Mesodermal cell (in vitro differentiated cells): ENCODE results near the gene KRT40.

Experiments
- H3K27ac ChIP-seq: 2 replicates; pipeline ENCODE4 v1.7.0; 2013; ENCODE audit warnings: mild to moderate bottlenecking, low read depth, low read length, moderate library complexity; ENCODE audit not compliant: severe bottlenecking
- H3K36me3 ChIP-seq: 2 replicates; pipeline ENCODE4 v1.7.1; 2013; ENCODE audit warnings: mild to moderate bottlenecking, low read length, moderate library complexity; ENCODE audit not compliant: control insufficient read depth, insufficient read depth
- H3K4me1 ChIP-seq: one replicate; pipeline ENCODE4 v1.7.1; 2013; ENCODE audit warnings: mild to moderate bottlenecking, low read length; ENCODE audit not compliant: insufficient read depth, control insufficient read depth, poor library complexity, severe bottlenecking
- H3K4me3 ChIP-seq: 2 replicates; pipeline ENCODE4 v1.7.0; 2013; ENCODE audit warnings: low read length, control low read depth, mild to moderate bottlenecking; ENCODE audit not compliant: insufficient read depth, poor library complexity, severe bottlenecking; ENCODE audit errors: extremely low read depth
- H3K9me3 ChIP-seq: 2 replicates; pipeline ENCODE4 v1.7.1; 2013; ENCODE audit warnings: mild to moderate bottlenecking, low read length, moderate library complexity; ENCODE audit not compliant: control insufficient read depth
- whole genome bisulfite sequencing, 2 experiments: methylation state at CpG; one replicate each; pipeline ENCODE4 v1.1.5; 2013; ENCODE audit warnings: missing lambda C conversion rate in 2 of 2; ENCODE audit not compliant: insufficient coverage in 2 of 2; 5-methylcytosine and 5-hydroxymethylcytosine counted together

The KRT40 gene

DNA sequence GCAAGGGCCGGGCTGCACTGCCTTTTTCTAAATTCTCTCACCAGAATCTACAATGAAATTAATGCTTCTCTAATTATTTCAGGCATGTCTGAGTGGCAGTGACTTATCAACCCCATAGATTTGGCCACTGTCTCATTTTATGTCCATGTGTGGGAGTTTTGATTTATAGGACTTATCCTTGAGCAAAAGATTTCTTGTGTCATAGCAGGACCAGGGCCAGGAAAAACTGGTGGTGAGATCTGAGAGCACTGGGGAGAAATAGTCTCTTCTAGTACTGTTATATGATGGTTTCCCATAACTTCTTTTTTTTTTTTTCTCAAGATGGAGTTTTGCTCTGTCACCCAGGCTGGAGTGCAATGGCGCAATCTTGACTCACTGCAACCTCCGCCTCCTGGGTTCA, 45.1 kb downstream of the KRT40 start:
- WGBS, 2 experiments = 100% methylated on average over 1 of the region's 3 CpGs; no CpG with 5 or more reads in 1 of the 2 experiments
- Histone ChIP-seq H3K9me3 (no peaks in the 10 kb centered on the region), H3K36me3 (no peaks in the 10 kb centered on the region), H3K4me3 (no peak overlapping the region), H3K4me1 (peaks cover 4% of the 10 kb centered on the region), H3K27ac (no peak overlapping the region)

DNA sequence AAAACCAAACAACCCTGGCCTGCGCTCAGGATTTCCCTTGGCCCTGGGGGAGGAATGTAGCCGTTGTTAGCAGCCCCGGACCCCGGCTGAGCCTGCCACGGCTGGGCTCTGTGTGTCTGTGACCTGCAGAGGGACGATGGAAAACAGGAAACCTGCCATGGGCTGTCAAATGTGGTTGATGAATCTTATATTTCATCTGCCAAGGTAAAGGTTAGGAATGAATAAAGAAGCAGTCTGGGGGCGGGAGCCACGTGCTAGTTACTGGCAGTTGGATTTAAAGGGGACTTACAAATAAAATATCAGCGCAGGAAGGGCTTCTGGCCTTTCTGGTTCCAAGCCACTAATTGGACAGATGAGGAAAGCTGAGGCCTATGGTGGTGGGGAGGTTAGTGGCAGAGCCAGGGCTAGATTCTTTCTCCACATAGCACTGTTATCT, 46.7 kb downstream of the KRT40 start, which contains the start of gene KRT23:
Gene KRT23 (minus strand): TSS at position 263 of the 436 bp plus-strand sequence. CDS start 1,043 bp downstream, outside the sequence.
- H3K9me3 ChIP-seq = no peaks in the 10 kb centered on the region
- H3K36me3 ChIP-seq = no peaks in the 10 kb centered on the region
- no peak within 1 kb of the TSS for H3K27ac ChIP-seq
- no peak within 1 kb of the TSS for H3K4me3 ChIP-seq
- peaks cover 4% of the 10 kb centered on the region for H3K4me1 ChIP-seq
- WGBS, 2 experiments = 49 to 59% methylated on average over 5 to 6 of the region's 9 CpGs

DNA sequence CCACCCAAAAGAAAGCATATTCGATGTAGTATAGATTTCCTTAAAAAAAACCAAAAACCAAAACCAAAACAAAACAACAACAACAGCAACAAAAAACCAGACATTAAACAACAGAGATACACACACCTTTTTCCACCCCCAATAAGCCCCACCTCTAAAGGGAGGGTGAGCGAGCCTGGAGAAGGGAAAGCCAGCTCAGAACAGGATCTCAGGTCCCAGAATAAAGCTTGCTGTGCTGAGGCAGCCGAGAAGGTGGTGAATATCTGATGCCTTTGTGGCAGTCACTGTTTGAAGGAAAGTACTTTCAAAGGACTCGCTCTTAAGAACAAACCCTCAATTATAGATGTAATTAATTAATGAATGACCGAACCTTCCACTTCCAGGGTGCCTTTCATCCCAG, 47.1 kb downstream of the KRT40 start:
- 80% methylated on average over 1 of the region's 5 CpGs; no CpG with 5 or more reads in 1 of the 2 experiments for WGBS, 2 experiments
- no peak overlapping the region for H3K27ac ChIP-seq
- peaks cover 4% of the 10 kb centered on the region for H3K4me1 ChIP-seq

DNA sequence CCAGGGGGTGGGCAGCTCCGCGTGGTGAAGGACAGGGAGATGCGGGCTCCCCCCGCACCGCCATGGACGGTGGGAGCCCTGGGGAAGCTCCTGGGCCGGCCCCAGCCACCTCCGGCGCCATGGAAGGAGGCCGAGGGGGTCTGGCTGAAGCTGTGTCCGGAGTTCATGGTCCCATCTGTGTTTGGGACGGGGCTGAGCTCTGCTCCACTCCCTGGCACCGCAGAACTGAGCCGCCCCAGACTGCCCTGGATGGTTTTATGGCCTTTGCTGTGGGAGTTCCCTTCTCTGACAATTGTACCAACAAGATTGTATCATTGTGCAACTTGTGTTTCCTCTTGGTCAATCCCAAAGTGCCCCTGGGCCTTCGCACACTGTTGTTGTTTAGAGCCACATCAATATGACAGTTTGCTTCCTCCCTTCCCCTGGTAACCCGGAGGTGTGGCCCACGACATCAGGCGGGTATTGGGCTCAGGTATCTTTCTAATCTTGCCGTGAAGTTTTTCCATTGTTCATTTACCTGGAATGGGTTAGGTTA, 47.6 kb downstream of the KRT40 start:
- no peak overlapping the region for H3K4me3 ChIP-seq
- no peak overlapping the region for H3K27ac ChIP-seq
- H3K4me1 ChIP-seq = peaks cover 4% of the 10 kb centered on the region
- 92% methylated on average over 16 to 17 of the region's 19 CpGs for WGBS, 2 experiments
- H3K36me3 ChIP-seq = no peaks in the 10 kb centered on the region
- no peaks in the 10 kb centered on the region for H3K9me3 ChIP-seq

More for the DNA sequence above, 47.1 kb downstream of the KRT40 start:
- no peaks in the 10 kb centered on the region for H3K9me3 ChIP-seq
- no peak overlapping the region for H3K4me3 ChIP-seq
- no peaks in the 10 kb centered on the region for H3K36me3 ChIP-seq

DNA sequence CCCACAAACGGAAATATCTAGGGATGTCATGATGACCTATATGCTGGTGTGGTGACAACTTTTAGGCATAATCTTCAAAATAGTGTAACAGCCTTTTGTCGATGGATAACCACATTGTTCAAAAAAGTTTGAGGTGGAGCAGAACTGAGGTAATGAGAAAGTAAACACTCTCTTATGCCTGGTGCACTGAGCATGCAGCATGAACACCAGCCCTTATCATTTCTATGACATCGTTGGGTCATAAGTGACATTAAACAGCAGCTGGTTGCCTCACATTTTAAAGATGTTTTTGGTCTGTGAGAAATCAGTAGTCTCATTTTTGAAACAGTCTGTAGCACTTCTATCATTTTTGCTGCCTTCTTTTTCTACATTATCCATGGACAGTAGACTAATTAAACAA, 48.5 kb downstream of the KRT40 start:
- no peak overlapping the region for H3K27ac ChIP-seq
- H3K4me3 ChIP-seq = no peak overlapping the region
- no peaks in the 10 kb centered on the region for H3K9me3 ChIP-seq
- WGBS, 2 experiments = 100% methylated on average over 1 to 3 of the region's 3 CpGs
- H3K36me3 ChIP-seq = no peaks in the 10 kb centered on the region
- peaks cover 4% of the 10 kb centered on the region for H3K4me1 ChIP-seq

DNA sequence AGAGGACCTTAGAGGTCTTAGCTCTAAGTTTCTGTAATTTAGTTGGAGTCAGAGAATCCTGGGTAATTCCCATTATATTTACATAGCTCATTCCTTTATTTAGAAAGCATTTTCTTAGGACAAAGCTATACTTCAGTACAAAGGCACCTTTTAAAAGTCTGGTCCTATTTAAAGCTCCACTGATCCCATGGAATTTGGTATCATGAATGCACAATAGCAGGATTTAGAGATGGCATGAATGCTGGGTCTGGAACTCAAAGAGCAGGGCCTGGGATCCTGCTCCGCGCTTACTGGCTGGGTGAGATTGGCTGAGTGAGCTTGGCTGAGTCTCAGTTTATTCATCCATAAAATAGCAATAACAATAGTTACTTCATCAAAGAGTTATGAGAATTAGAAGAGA, 51.5 kb downstream of the KRT40 start:
- no peak overlapping the region for H3K27ac ChIP-seq
- WGBS, 2 experiments = no CpG with 5 or more reads among the region's 2 CpGs
- no peak overlapping the region for H3K4me3 ChIP-seq
- no peaks in the 10 kb centered on the region for H3K36me3 ChIP-seq
- no peaks in the 10 kb centered on the region for H3K9me3 ChIP-seq
- peaks cover 4% of the 10 kb centered on the region for H3K4me1 ChIP-seq

DNA sequence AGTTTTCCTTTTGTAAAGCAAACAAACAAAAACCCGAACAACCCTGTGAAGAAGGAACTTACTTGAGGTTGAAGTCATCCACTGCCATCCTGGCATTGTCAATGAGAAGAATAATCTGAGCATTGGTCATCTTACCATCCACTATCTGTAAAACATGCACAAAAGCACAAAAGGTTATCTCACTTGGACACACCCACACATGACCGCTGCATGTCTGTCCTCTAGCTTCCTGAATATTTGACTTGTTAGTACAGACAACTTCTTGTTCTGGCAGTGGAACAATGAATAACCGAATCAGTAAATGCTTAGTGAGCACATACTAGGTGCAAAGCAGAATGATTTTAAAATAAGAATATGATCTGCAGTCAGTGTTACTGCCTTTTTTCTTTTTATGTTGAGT, 52.8 kb downstream of the KRT40 start:
- no peak overlapping the region for H3K4me3 ChIP-seq
- no peaks in the 10 kb centered on the region for H3K4me1 ChIP-seq
- no peaks in the 10 kb centered on the region for H3K9me3 ChIP-seq
- no peaks in the 10 kb centered on the region for H3K36me3 ChIP-seq
- 90 to 100% methylated on average over 2 of the region's 3 CpGs for WGBS, 2 experiments
- H3K27ac ChIP-seq = no peak overlapping the region
